NOMO-1 treated with dmso at 0.1 percent for 144 hours (cell line): Measurements from ENCODE around the gene TOR4A.
"Not testable (repeated sequence)": the region's sequence is repeated elsewhere in the genome, so short reads cannot be mapped to it uniquely, and the experiment has no call there.

Experiments
- DNase-seq: peaks from one replicate; lab custom pipeline; 2025; ENCODE audit not compliant: unreplicated experiment; lab: John Stamatoyannopoulos, UW

TOR4A gene

DNA sequence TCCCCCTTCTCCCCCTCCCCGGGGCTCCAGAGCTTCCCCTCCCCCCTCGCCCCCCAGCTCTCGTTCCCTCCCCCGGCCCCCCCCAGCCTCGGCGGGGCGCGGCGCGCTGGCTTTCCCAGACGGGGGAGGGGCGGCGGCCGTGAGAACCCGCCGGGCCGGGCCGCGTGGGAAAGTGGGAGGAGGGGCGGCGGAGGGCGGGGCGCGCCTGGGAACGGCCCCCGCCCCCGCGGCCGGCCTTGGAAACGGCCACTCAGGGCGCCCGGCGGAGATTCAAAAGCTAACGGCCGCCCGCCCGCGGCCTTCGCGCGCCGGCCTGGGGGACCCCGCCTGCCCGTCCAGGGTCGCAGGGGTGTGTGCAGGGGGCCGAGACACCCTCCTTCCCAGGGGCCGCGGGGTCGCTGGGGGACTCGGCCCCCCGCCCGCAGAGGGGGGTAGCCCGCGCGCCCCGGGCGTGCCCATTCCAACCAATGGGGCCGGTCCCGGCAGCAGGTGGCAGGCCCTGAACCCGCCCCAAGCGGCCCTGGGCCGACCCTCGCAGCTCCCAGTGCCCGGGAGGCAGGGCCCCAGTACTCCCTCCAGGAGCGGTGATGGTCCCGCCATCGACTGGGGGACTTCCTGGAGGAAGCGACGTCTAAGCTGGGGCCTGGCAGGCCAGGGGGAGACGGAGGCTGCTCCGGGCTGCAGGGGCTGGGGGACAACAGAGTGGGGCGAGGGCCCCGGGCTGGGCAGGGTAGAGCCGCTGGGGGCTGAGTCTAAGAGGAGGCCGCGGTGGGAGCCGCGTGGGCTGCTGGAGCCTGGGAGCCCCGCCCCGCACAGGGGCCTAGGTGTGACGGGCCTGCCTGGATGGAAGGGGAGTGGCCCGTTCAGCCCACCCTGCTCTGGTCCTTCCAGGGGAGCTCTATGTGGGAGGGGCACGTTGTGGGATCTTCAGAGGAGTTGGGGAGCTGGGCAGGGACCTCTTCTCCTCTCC is 38.8 kb downstream of the TOR4A start:
- DNase-seq = no peak

GRCh38 chr9:137317021-137317717 is 39.6 kb downstream of the TOR4A start:
- DNase-seq = no peak

DNA sequence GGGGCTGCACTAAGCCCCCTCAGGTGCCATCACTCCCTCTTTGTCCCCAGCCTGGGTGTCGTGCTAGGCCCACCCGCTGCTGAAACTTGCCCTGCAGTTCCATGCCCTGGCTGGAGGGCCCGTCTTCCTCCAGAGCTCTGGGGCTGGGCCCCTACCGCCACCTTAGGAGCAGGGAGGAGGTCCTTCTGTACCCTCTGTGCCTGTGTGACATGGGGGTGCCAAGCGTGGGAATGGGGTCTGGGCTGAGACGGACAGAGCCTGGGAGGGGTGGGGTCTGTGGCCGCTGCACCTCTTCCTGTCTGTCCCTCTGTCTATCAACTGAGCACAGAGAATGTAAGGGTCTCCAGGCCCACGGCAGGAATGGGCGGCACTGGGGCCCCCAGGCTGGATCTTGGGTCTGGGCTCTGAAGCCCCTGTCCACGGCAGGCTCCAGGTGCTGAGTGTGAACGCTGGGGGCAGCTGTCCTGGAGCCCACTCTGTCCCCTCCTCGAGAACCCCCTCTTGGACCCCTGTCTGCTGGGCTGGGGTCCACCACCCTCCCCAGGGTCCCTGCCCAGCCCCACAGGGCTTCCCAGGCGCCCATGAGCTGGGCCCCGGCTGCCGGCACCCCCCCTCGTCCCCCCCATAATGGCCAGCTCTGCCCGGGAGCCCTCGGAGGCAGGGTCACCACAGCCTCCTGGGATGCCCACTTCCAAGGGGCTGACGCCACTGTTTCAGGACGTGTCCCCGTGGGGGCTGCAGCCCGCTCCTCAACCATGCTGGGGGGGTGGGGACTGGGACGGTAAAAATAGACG is 40.4 kb downstream of the TOR4A start:
- no peak for DNase-seq

- DNase-seq = no peak
Measured at GRCh38 chr9:137318602-137319001, 41.1 kb downstream of the TOR4A start.

DNA sequence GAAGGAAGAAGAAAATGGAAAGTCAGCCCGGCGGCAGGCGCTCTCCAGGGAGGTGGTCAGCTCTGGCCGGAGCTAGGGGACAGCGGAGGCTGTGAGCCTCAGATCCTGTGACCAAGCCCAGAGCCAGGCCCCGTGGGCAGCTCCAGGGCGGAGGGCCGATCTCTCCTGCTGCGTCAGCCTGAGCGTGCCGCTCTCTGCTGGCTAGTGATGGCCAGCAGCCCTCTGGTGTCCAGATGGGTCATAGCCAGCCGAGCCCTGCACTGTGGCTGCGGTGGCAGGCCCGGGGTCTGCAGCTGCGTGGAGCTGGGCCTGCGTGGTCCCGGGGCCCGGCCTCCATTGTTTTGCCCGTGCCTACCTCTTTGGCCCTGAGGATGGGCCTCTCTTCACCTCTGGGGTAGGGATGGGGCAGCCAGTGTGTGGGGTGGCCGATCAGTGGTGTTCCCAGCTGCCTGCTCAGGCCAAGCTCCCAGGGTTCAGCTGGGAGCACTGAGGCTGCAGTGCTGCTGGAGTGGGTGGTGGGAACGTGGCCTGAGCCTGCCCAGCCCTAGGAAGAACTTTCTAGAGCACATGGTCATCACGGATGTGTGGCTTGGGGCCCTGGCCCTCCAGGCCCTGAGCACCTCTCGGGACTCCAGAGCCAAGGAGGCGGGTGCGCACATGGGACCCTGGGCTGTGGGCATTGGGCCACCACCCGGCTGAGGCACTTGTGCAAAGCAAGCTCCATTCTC is 41.6 kb downstream of the TOR4A start:
- no peak for DNase-seq

DNA sequence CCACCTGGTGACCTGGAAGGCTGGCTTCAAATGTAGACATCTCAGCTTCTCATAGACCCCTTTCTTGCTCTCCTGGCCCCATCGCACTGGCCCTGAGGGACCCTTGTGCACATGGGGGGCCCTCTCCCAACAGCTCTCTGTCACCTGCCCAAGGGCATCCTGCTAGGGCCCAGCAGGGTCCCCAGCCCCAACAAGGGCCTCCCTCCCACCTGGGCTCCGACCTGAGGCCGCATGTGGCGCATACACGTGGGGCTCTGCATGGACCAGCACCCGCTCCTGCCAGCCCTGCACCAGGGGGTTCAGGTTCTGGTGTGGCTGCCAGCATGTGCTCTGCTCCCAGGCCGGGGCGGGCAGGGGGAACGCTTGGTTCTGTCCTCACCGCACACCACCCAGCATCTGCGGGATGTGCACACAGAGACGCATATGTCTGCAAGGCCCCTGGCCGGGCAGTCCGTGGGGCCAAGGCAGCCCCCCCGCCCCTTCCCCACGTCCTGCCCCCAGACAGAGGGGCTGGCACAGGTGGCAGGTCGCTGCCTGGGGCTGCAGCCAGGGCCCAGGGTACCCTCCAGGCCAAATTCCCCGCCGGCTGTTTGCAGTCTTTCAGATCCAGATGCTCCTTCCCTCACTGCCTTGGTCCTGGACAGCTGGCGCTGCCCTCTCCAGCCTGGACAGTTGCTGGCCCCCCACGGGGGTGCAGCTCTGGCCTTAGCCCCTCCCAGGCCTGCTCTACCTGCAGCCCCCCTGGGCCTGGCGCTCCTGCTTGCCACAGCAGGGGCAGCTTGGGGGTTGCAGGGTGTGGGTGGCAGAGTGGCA is 42.4 kb downstream of the TOR4A start:
- DNase-seq = no peak

DNA sequence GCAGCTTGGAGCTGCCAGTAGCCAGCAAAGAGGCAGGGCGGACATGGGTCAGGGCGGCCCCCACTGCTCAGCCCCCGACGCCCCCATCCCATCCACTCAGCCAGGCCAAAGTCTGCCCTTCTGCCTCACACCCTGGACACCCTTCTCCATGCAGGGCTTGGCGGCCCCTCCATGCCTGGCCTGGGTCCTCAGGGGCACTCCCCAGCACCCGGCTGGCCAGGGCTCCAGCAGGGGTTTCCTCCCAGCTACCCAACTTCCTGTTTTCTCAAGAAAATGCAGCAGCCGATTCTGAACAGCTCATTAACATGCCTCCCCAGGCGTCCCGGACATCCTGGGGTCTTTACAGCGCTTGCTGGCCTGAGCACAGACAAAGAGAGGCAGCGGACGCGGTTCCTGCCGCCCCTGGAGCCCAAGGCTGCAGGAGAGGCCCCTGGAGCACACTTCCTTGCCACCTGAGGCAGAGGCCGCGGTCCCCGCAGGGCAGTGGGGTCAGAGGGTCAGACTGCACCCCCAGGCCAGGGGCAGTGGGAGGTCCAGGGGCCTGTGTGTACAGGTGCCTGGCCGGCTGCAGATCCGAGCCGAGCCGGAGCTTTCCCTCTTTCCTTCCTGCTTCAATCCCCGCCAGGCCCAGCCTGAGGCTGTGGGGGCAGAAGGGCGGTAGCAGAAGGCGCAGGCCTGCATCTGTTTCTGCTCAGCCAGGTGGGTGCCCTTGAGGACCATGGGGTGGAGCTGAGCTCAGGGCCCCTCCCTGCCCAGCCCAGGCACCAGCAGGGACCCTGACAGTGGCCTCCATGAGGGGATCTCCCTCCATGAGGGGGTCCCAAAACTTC is 43.2 kb downstream of the TOR4A start:
- DNase-seq = peak; percentile 25

DNA sequence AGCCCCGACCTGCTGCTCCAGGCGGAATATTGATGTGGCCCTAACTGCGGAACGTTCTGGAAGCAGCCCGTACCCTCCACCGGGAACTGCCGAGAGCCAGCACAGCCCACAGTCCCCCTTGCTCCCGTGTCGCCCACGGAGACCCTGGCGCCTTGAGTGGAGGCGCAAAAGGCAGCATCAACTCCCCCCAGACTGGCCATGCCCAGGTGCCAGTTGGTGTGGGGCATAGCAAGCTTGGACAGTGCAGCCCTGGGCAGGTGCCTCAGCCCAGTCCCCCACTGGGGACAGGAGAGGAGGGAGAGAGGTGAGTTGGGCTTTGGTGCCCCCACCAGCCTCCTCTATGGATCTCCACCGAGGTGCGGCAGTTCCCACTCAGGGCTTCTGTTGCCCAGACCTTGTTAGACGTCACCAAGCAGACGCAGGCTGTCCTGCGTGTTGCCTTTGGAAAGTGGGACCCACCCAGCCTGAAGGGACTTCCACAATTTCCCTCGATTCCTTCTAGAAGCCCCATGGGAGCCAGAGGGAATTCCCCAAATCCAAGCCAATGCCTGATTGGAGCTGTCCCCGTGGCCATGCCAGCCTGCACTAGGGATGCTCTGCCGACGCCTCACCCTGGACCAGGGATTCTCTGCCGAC is 44.3 kb downstream of the TOR4A start:
- no peak for DNase-seq

GRCh38 chr9:137323531-137324331 is 46.2 kb downstream of the TOR4A start:
- DNase-seq = no peak

GRCh38 chr9:137325124-137325523 is 47.6 kb downstream of the TOR4A start:
- no peak for DNase-seq

GRCh38 chr9:137325799-137326198 is 48.3 kb downstream of the TOR4A start:
- no peak for DNase-seq

- no peak for DNase-seq
Measured at GRCh38 chr9:137326445-137327065, 49.0 kb downstream of the TOR4A start.

- not testable (repeated sequence) for DNase-seq
Measured at GRCh38 chr9:137327641-137328550, 50.4 kb downstream of the TOR4A start.

DNA sequence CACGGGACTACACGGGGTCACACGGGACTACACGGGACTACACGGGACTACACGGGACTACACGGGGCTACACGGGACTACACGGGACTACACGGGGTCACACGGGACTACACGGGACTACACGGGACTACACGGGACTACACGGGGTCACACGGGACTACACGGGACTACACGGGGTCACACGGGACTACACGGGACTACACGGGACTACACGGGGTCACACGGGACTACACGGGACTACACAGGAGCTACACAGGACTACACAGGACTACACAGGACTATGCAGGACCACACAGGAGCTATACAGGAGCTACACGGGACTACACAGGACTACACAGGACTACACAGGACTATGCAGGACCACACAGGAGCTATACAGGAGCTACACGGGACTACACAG is 52.1 kb downstream of the TOR4A start:
- DNase-seq = not testable (repeated sequence)

DNA sequence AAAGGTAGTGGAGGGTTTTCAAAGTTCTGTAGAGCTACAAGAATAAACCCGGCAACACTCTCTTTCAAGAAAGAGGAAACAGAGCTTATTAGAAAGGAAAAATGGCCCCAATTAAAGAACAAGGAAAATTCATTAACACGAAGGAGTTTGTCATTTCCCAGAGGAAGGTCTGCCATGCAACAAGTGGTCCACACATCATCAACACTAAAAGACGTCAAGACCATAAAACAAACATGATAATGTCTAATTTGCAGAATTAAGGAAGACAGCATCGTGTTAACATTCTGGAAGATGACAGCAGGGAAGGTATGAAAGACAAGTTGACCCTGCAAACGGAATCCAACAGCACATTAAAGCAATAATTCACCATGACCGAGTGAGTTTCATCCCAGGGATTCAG is 53.2 kb downstream of the TOR4A start:
- no peak for DNase-seq

DNA sequence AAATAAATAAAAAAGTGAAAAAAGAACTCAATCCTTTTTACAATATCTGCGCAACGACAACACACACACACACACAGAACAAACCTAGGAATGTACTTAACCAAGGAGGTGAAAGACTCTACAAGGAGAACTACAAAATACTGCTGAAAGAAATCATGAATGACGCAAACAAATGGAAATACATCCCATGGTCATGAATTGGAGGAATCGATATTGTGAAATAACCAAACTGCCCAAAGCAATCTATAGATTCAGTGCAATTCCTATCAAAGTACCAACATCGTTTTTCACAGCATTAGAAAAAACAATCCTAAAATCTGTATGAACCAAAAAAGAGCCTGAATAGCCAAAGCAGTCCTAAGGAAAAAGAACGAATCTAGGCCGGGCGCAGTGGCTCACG is 54.4 kb downstream of the TOR4A start:
- no peak for DNase-seq
